HG03378 (cell line): ENCODE measurements around the gene OBSL1.

Experiments used
- ATAC-seq: cut with Tn5 transposase; IDR thresholded peaks from one replicate; pipeline ENCODE4 v1.9.1; 2021; ENCODE audit warnings: mild to moderate bottlenecking, moderate library complexity; ENCODE audit not compliant: unreplicated experiment

The OBSL1 gene

GRCh38 chr2:219536967-219537366 lies 34.4 kb downstream of the OBSL1 start:
- ATAC-seq: no peak

- no peak for ATAC-seq
Observed at GRCh38 chr2:219536425-219536824, 34.9 kb downstream of the OBSL1 start.

- ATAC-seq: no peak
Observed at GRCh38 chr2:219533930-219534661, 37.2 kb downstream of the OBSL1 start.

GRCh38 chr2:219532378-219532649 lies 39.0 kb downstream of the OBSL1 start:
- ATAC-seq: no peak

GRCh38 chr2:219531639-219532377 lies 39.5 kb downstream of the OBSL1 start:
- no peak for ATAC-seq

- ATAC-seq: peak; percentile 84
Observed at GRCh38 chr2:219530048-219530963, 41.0 kb downstream of the OBSL1 start.

GRCh38 chr2:219527472-219527871 lies 43.9 kb downstream of the OBSL1 start:
- ATAC-seq: no peak

GRCh38 chr2:219527076-219527394 lies 44.3 kb downstream of the OBSL1 start:
- no peak for ATAC-seq

- ATAC-seq: no peak
Observed at GRCh38 chr2:219526320-219527075, 44.8 kb downstream of the OBSL1 start.

- ATAC-seq: no peak
Observed at GRCh38 chr2:219525533-219526232, 45.7 kb downstream of the OBSL1 start.

GRCh38 chr2:219524817-219525216 lies 46.5 kb downstream of the OBSL1 start:
- no peak for ATAC-seq

- no peak for ATAC-seq
Observed at GRCh38 chr2:219523031-219523671, 48.2 kb downstream of the OBSL1 start.

- no peak for ATAC-seq
Observed at GRCh38 chr2:219522111-219523030, 49.0 kb downstream of the OBSL1 start.

- ATAC-seq: no peak
Observed at GRCh38 chr2:219521066-219521880, 50.1 kb downstream of the OBSL1 start.

- no peak for ATAC-seq
Observed at GRCh38 chr2:219520079-219520478, 51.3 kb downstream of the OBSL1 start.

GRCh38 chr2:219519526-219519916 lies 51.8 kb downstream of the OBSL1 start:
- ATAC-seq: no peak

GRCh38 chr2:219517954-219518778 lies 53.2 kb downstream of the OBSL1 start:
- no peak for ATAC-seq
